Upper lobe of left lung (tissue), 6 donors: Measurements from ENCODE around the gene ZNF407. TPM values are rescaled to one million over a fixed set of nuclear protein-coding genes. Genes with fewer than 3 reads are reported as not detected.
A peak's percentile ranks its signal among the peaks of the same experiment; 100 is the strongest.

Source experiments
- ATAC-seq, 2 donors: fragments of 200-7000 bp; cut with Tn5 transposase; one replicate each; pipeline ENCODE4 v1.9.1; 2022; ENCODE audit warnings: mild to moderate bottlenecking in 2 of 2, moderate library complexity in 2 of 2; ENCODE audit not compliant: low FRiP score in 2 of 2
- DNase-seq, 2 donors: peaks; one replicate each; pipeline ENCODE4 v3.0.0-alpha.2; 2019 to 2020
- H3K27ac ChIP-seq, 4 donors: fragments of 200-600 bp; sonication (generic); one replicate each; pipeline ENCODE4 v1.5.1; 2016 to 2019
- H3K27me3 ChIP-seq, 4 donors: fragments of 200-600 bp; sonication (generic); one replicate each; pipeline ENCODE4 v1.5.1; 2017 to 2019
- H3K36me3 ChIP-seq, 4 donors: fragments of 200-600 bp; sonication (generic); one replicate each; pipeline ENCODE4 v1.5.1; 2016 to 2019
- H3K4me1 ChIP-seq, 4 donors: fragments of 200-600 bp; sonication (generic); one replicate each; pipeline ENCODE4 v1.5.1; 2018 to 2019
- H3K4me3 ChIP-seq, 4 donors: fragments of 200-600 bp; sonication (generic); one replicate each; pipeline ENCODE4 v1.5.1; 2017 to 2019; ENCODE audit warnings: mild to moderate bottlenecking in 2 of 4, moderate library complexity in 1 of 4
- H3K9me3 ChIP-seq, 4 donors: fragments of 200-600 bp; sonication (generic); one replicate each; pipeline ENCODE4 v1.5.1; 2018 to 2019
- CTCF ChIP-seq, 6 experiments: fragments of 450-650 bp in 4 of 6; fragments of 200-600 bp in 2 of 6; sonication (generic) in 2 of 6; IDR thresholded peaks; one replicate each; pipeline ENCODE4 v1.5.1; 2016 to 2019; ENCODE audit warnings: antibody characterized with exemption in 6 of 6
- EP300 ChIP-seq, 4 donors: sonication (generic); formaldehyde crosslinking; IDR thresholded peaks; one replicate each; pipeline ENCODE4 v1.5.1; 2017; ENCODE audit warnings: antibody characterized with exemption in 4 of 4, control low read depth in 2 of 4
- POLR2A ChIP-seq, 4 donors: fragments of 450-650 bp; IDR thresholded peaks; one replicate each; pipeline ENCODE4 v1.5.1; 2016 to 2017; ENCODE audit warnings: antibody characterized with exemption in 4 of 4, mild to moderate bottlenecking in 2 of 4
- POLR2AphosphoS5 ChIP-seq, 2 donors: sonication (generic); formaldehyde crosslinking; IDR thresholded peaks; one replicate each; pipeline ENCODE4 v1.5.1; 2017; ENCODE audit warnings: antibody characterized with exemption in 2 of 2
- WGBS, 2 donors: methylation state at CpG; one replicate each; pipeline ENCODE4 v1.1.5; 2017 to 2018; 5-methylcytosine and 5-hydroxymethylcytosine counted together
- total RNA-seq, 6 donors: library from RNA; depleted of rRNA in 4 of 6; stranded (reverse); fragments of >200 nt in 4 of 6; gene quantifications; one replicate each; pipeline versions ENCODE4 v1.1.0 to v1.2.1, GENCODE V29; 2016 to 2021
- donor health status: DM: no; HTN: no; CAD: no; lungs with moderate emphysema.
- donor health status: DM: no; HTN: yes; CAD: no; lungs with severe emphysema.

The ZNF407 gene
- total RNA-seq, 6 donors from 2014 or later: 12.2 to 77.5 (median 17.1) TPM

- DNase-seq (peak in 1 of 2 donors; percentile 20), ATAC-seq (no peak)
- TF ChIP-seq CTCF (IDR thresholded peaks at IDR 0.05) (no peak), POLR2AphosphoS5 (IDR thresholded peaks at IDR 0.05) (no peak), POLR2A (IDR thresholded peaks at IDR 0.05) (no peak), EP300 (IDR thresholded peaks at IDR 0.05) (no peak)
- 88 to 93% methylated on average over 23 of the region's 23 CpGs for WGBS, 2 donors
- no peaks in the 10 kb centered on the region for H3K9me3 ChIP-seq
- H3K4me1 ChIP-seq: peaks cover 8 to 14% (median 12%) of the 10 kb centered on the region in 4 donors
- no peaks in the 10 kb centered on the region for H3K27me3 ChIP-seq
- H3K27ac ChIP-seq: no peak overlapping the region
- no peaks in the 10 kb centered on the region for H3K36me3 ChIP-seq
- H3K4me3 ChIP-seq: no peak overlapping the region
Measured at GRCh38 chr18:75003764-75004690, 406.4 kb downstream of the ZNF407 start.

- no peaks in the 10 kb centered on the region for H3K27me3 ChIP-seq
- H3K4me1 ChIP-seq: peaks cover 8 to 14% (median 12%) of the 10 kb centered on the region in 4 donors
- DNase-seq (no peak), ATAC-seq (no peak)
- H3K27ac ChIP-seq: no peak overlapping the region
- 50 to 65% methylated on average over 8 of the region's 8 CpGs for WGBS, 2 donors
- H3K36me3 ChIP-seq: no peaks in the 10 kb centered on the region
- no peak for TF ChIP-seq CTCF (IDR thresholded peaks at IDR 0.05)
- no peak for TF ChIP-seq POLR2A (IDR thresholded peaks at IDR 0.05)
- no peak for TF ChIP-seq EP300 (IDR thresholded peaks at IDR 0.05)
- no peak for TF ChIP-seq POLR2AphosphoS5 (IDR thresholded peaks at IDR 0.05)
- H3K9me3 ChIP-seq: no peaks in the 10 kb centered on the region
- no peak overlapping the region for H3K4me3 ChIP-seq
Measured at GRCh38 chr18:75005626-75006025, 408.0 kb downstream of the ZNF407 start.

GRCh38 chr18:75008186-75008585 is 410.5 kb downstream of the ZNF407 start:
- H3K9me3 ChIP-seq: no peaks in the 10 kb centered on the region
- peaks cover 4 to 13% (median 5%) of the 10 kb centered on the region in 4 donors for H3K4me1 ChIP-seq
- H3K4me3 ChIP-seq: no peak overlapping the region
- WGBS, 2 donors: 91 to 93% methylated on average over 5 of the region's 5 CpGs
- no peak for TF ChIP-seq POLR2AphosphoS5 (IDR thresholded peaks at IDR 0.05)
- no peak for TF ChIP-seq CTCF (IDR thresholded peaks at IDR 0.05)
- no peak for TF ChIP-seq EP300 (IDR thresholded peaks at IDR 0.05)
- TF ChIP-seq POLR2A (IDR thresholded peaks at IDR 0.05): no peak
- ATAC-seq (no peak), DNase-seq (no peak)
- H3K27me3 ChIP-seq: no peaks in the 10 kb centered on the region
- H3K27ac ChIP-seq: no peak overlapping the region
- no peaks in the 10 kb centered on the region for H3K36me3 ChIP-seq

- ATAC-seq (no peak), DNase-seq (no peak)
- H3K9me3 ChIP-seq: no peaks in the 10 kb centered on the region
- H3K36me3 ChIP-seq: no peaks in the 10 kb centered on the region
- no peak overlapping the region for H3K4me3 ChIP-seq
- 47 to 51% methylated on average over 2 of the region's 2 CpGs for WGBS, 2 donors
- H3K27ac ChIP-seq: no peak overlapping the region
- H3K27me3 ChIP-seq: no peaks in the 10 kb centered on the region
- H3K4me1 ChIP-seq: peaks cover 0 to 3% (median 0%) of the 10 kb centered on the region in 4 donors
- no peak for TF ChIP-seq CTCF (IDR thresholded peaks at IDR 0.05)
Measured at GRCh38 chr18:75009296-75009695, 411.6 kb downstream of the ZNF407 start.

GRCh38 chr18:75009878-75010277 is 412.2 kb downstream of the ZNF407 start:
- DNase-seq: no peak
- H3K9me3 ChIP-seq: no peaks in the 10 kb centered on the region

More at GRCh38 chr18:75009878-75010277, 412.2 kb downstream of the ZNF407 start:
- no peak overlapping the region for H3K27ac ChIP-seq
- no peak for ATAC-seq
- H3K4me1 ChIP-seq: peaks cover 0 to 3% (median 0%) of the 10 kb centered on the region in 4 donors
- no peak overlapping the region for H3K4me3 ChIP-seq
- no peaks in the 10 kb centered on the region for H3K36me3 ChIP-seq
- no peaks in the 10 kb centered on the region for H3K27me3 ChIP-seq
- TF ChIP-seq CTCF (IDR thresholded peaks at IDR 0.05) (no peak), POLR2A (IDR thresholded peaks at IDR 0.05) (no peak), EP300 (IDR thresholded peaks at IDR 0.05) (no peak), POLR2AphosphoS5 (IDR thresholded peaks at IDR 0.05) (no peak)
- WGBS, 2 donors: 67 to 74% methylated on average over 4 of the region's 4 CpGs
